ENCODE results near the gene UFD1. TPM values are rescaled to one million over a fixed set of nuclear protein-coding genes. Genes with fewer than 3 reads are reported as not detected.

Gene UFD1
- total RNA-seq, 1 donor from 2014 or later = 37.7 TPM

DNA sequence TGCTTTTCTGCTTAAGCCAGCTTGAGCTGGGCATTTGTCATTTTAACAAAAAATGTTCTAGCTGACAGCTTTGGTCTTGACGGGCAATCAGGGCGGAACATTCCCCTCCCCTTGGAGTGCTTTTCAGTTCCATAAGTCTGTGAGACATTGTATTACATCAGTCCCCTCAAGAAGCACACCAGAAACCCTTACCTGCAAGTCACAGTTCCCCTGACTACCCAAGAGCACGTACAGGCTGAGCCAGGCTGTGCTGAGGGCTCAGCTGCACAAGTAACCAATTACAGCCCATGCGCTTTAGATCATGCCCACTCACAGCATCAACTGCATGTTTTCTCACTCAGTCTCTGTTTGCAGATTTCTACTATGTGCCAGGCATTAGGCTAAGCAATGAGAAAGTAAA lies 66.5 kb downstream of the UFD1 start:
- Mint-ChIP-seq H3K4me1 (peaks cover 4% of the 10 kb centered on the region), H3K36me3 (peaks cover 18% of the 10 kb centered on the region), H3K27ac (no peak overlapping the region), H3K27me3 (ENCODE audit: insufficient read depth, low read depth) (no peaks in the 10 kb centered on the region), H3K9me3 (peaks cover 4% of the 10 kb centered on the region), H3K4me3 (no peak overlapping the region)
- TF ChIP-seq CTCF (IDR thresholded peaks at IDR 0.05) = no peak
- TF ChIP-seq EZH2phosphoT487 (IDR thresholded peaks at IDR 0.05) = no peak
- TF ChIP-seq EZH2 (IDR thresholded peaks at IDR 0.05) = no peak
- Histone ChIP-seq H3K4me1 (no peaks in the 10 kb centered on the region), H3K36me3 (peaks cover 3% of the 10 kb centered on the region), H3K79me2 (ENCODE audit: low read depth) (peaks cover 71% of the 10 kb centered on the region), H3K4me2 (no peak overlapping the region), H3K9ac (no peak overlapping the region), H3K4me3 (no peak overlapping the region), H3F3A (ENCODE audit: low read depth) (no peaks in the 10 kb centered on the region), H3K27ac (no peak overlapping the region), H4K20me1 (ENCODE audit: low read depth) (peaks cover 51% of the 10 kb centered on the region), H2AFZ (replicated peaks) (no peak overlapping the region), H3K27me3 (no peaks in the 10 kb centered on the region), H3K9me3 (ENCODE audit: low read depth) (no peaks in the 10 kb centered on the region)
- DNase-seq (ENCODE audit: low spot score) = no peak

GRCh38 chr22:19411690-19412045 lies 67.3 kb downstream of the UFD1 start:
- DNase-seq (ENCODE audit: low spot score) = no peak
- TF ChIP-seq CTCF (IDR thresholded peaks at IDR 0.05) (no peak), EZH2phosphoT487 (IDR thresholded peaks at IDR 0.05) (no peak), EZH2 (IDR thresholded peaks at IDR 0.05) (no peak)
- H3K4me2 ChIP-seq = no peak overlapping the region
- peaks cover 51% of the 10 kb centered on the region for H4K20me1 ChIP-seq (ENCODE audit: low read depth)
- no peaks in the 10 kb centered on the region for H3K4me1 ChIP-seq
- H2AFZ ChIP-seq (replicated peaks) = no peak overlapping the region
- Mint-ChIP-seq H3K27me3 (ENCODE audit: insufficient read depth, low read depth) (no peaks in the 10 kb centered on the region), H3K4me1 (peaks cover 4% of the 10 kb centered on the region), H3K27ac (no peak overlapping the region), H3K4me3 (no peak overlapping the region), H3K36me3 (peaks cover 20% of the 10 kb centered on the region), H3K9me3 (peaks cover 4% of the 10 kb centered on the region)
- peaks cover 6% of the 10 kb centered on the region for H3K36me3 ChIP-seq
- no peaks in the 10 kb centered on the region for H3K9me3 ChIP-seq (ENCODE audit: low read depth)
- H3F3A ChIP-seq (ENCODE audit: low read depth) = no peaks in the 10 kb centered on the region
- no peaks in the 10 kb centered on the region for H3K27me3 ChIP-seq
- no peak overlapping the region for H3K9ac ChIP-seq
- no peak overlapping the region for H3K4me3 ChIP-seq
- H3K79me2 ChIP-seq (ENCODE audit: low read depth) = peaks cover 63% of the 10 kb centered on the region
- no peak overlapping the region for H3K27ac ChIP-seq

DNA sequence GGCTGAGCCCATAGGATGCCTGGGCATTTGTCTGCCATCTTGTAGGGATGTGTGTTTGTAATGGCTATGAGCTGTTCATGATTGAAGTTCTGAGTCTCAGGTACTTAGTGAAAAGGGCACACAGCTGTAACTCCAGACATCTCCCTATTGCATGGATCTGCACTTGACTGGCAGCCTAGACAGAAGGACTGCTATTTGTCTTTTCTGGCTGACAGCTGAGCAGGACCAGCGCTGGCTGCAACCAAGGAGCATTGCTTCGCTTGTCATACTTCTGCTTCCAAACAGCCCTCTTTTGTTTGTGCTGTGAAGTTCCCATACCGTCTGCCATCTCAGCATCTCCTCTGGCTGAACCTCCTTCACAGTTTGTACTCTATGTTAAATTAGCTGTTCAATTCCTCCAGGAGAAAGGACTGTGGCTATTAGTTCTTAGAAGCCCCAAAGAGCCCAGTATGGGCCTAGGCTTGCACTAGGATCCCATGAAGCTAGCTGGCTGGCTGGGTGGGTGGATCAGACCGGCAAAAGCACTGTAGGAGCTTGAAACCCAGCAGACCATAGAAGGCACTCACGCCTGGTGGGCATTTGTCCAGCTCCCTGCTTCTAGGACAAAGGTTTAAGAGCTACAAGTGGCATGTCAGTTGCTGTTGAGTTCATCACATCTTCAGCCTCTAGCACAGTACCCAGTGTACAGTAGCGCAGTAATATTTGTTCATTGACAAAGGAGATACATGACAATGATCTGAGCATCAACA lies 67.9 kb downstream of the UFD1 start:
- H3K36me3 ChIP-seq = peaks cover 6% of the 10 kb centered on the region

More for the DNA sequence above, 67.9 kb downstream of the UFD1 start:
- no peak overlapping the region for H2AFZ ChIP-seq (replicated peaks)
- Mint-ChIP-seq H3K27ac (no peak overlapping the region), H3K4me3 (no peak overlapping the region), H3K9me3 (peaks cover 4% of the 10 kb centered on the region), H3K4me1 (peaks cover 4% of the 10 kb centered on the region), H3K27me3 (ENCODE audit: insufficient read depth, low read depth) (no peaks in the 10 kb centered on the region), H3K36me3 (peaks cover 20% of the 10 kb centered on the region)
- H3K4me2 ChIP-seq = no peak overlapping the region
- DNase-seq (ENCODE audit: low spot score) = no peak
- no peaks in the 10 kb centered on the region for H3K27me3 ChIP-seq
- TF ChIP-seq CTCF (IDR thresholded peaks at IDR 0.05) (no peak), EZH2phosphoT487 (IDR thresholded peaks at IDR 0.05) (no peak), EZH2 (IDR thresholded peaks at IDR 0.05) (no peak)
- no peaks in the 10 kb centered on the region for H3F3A ChIP-seq (ENCODE audit: low read depth)
- H3K9ac ChIP-seq = no peak overlapping the region
- peaks cover 51% of the 10 kb centered on the region for H4K20me1 ChIP-seq (ENCODE audit: low read depth)
- H3K79me2 ChIP-seq (ENCODE audit: low read depth) = peaks cover 57% of the 10 kb centered on the region
- H3K9me3 ChIP-seq (ENCODE audit: low read depth) = no peaks in the 10 kb centered on the region
- no peak overlapping the region for H3K27ac ChIP-seq
- no peak overlapping the region for H3K4me3 ChIP-seq
- no peaks in the 10 kb centered on the region for H3K4me1 ChIP-seq
